Activated CD4-positive, alpha-beta T cell treated with anti-CD3 and anti-CD28 coated beads for 36 hours (primary cell): ENCODE data around the gene SLX1A. TPM values are rescaled to one million over a fixed set of nuclear protein-coding genes. Genes with fewer than 3 reads are reported as not detected.
"Not testable (repeated sequence)": the region's sequence is repeated elsewhere in the genome, so short reads cannot be mapped to it uniquely, and the experiment has no call there.

ENCODE experiments used
- ATAC-seq: fragments of 200-7000 bp; cut with Tn5 transposase; one replicate; pipeline ENCODE4 v1.10.0; 2021; ENCODE audit warnings: mild to moderate bottlenecking, moderate library complexity
- CTCF ChIA-PET: fragments of 350-600 bp; sonication (Branson Sonifier 250); formaldehyde crosslinking; loops from one replicate; lab custom pipeline; 2021; ENCODE audit warnings: antibody characterized with exemption; lab: Charles Lee
- POLR2A ChIA-PET: fragments of 350-600 bp; sonication (Branson Sonifier 250); formaldehyde crosslinking; loops from one replicate; lab custom pipeline; 2021; ENCODE audit warnings: antibody characterized with exemption, inconsistent platforms; lab: Charles Lee
- DNase-seq: peaks from one replicate; pipeline ENCODE4 v3.0.0-alpha.2; 2020
- H3K27ac Mint-ChIP-seq: one replicate; pipeline ENCODE4 v1.8.0; 2021; ENCODE audit warnings: mixed read lengths
- H3K27me3 Mint-ChIP-seq: one replicate; pipeline ENCODE4 v1.8.0; 2021; ENCODE audit warnings: mixed read lengths
- H3K36me3 Mint-ChIP-seq: one replicate; pipeline ENCODE4 v1.8.0; 2021; ENCODE audit warnings: low read depth, mixed read lengths
- H3K4me1 Mint-ChIP-seq: one replicate; pipeline ENCODE4 v1.8.0; 2021; ENCODE audit warnings: mixed read lengths
- H3K4me3 Mint-ChIP-seq: one replicate; pipeline ENCODE4 v1.8.0; 2021; ENCODE audit warnings: mild to moderate bottlenecking, moderate library complexity, mixed read lengths
- H3K9me3 Mint-ChIP-seq: one replicate; pipeline ENCODE4 v1.8.0; 2021; ENCODE audit warnings: low read depth, mixed read lengths
- intact Hi-C, 2 experiments: fragments of 100-400 bp; cut with DNase I in 1 of 2; cut with micrococcal nuclease in 1 of 2; formaldehyde crosslinking; loops; one replicate each; pipeline versions ENCODE4 v1.14.2 to v1.15.1; 2022 to 2024; cut with DNase I, micrococcal nuclease
- total RNA-seq, 2 experiments: library from RNA; stranded (reverse); gene quantifications; one replicate each; pipeline ENCODE4 v1.2.3, GENCODE V29; 2021

Gene SLX1A
- total RNA-seq, 2 experiments from 2014 or later = 24.4 to 99.3 TPM

GRCh38 chr16:30166202-30166902 is 27.3 kb upstream of the SLX1A start:
- DNase-seq (no peak), ATAC-seq (peak; percentile 39)
- Mint-ChIP-seq H3K36me3 (no peaks in the 10 kb centered on the region), H3K27me3 (no peaks in the 10 kb centered on the region), H3K4me3 (no peak overlapping the region), H3K4me1 (peaks cover 19% of the 10 kb centered on the region), H3K27ac (no peak overlapping the region), H3K9me3 (no peaks in the 10 kb centered on the region)
- intact Hi-C loops = no loop called here
- ChIA-PET CTCF (interaction anchor here (0.6 kb wide), 1 partner anchor 267 kb away, joined by 3 read pairs; the partner anchor contains the start of gene SEZ6L2), POLR2A (no interaction called here)

GRCh38 chr16:30168746-30169145 is 24.9 kb upstream of the SLX1A start:
- intact Hi-C loops, ATAC-seq, H3K27ac Mint-ChIP-seq, H3K36me3 Mint-ChIP-seq, H3K9me3 Mint-ChIP-seq, DNase-seq, POLR2A ChIA-PET, H3K27me3 Mint-ChIP-seq, H3K4me3 Mint-ChIP-seq: not testable (repeated sequence)
- CTCF ChIA-PET = interaction anchor here (0.6 kb wide), 1 partner anchor 17 kb away, joined by 3 read pairs; no protein-coding TSS in a partner anchor
- H3K4me1 Mint-ChIP-seq = peaks cover 16% of the 10 kb centered on the region

GRCh38 chr16:30169416-30169815 is 24.3 kb upstream of the SLX1A start:
- H3K27me3 Mint-ChIP-seq, CTCF ChIA-PET, intact Hi-C loops, H3K36me3 Mint-ChIP-seq, DNase-seq, H3K9me3 Mint-ChIP-seq, POLR2A ChIA-PET, ATAC-seq, H3K4me3 Mint-ChIP-seq, H3K27ac Mint-ChIP-seq: not testable (repeated sequence)
- H3K4me1 Mint-ChIP-seq = peaks cover 16% of the 10 kb centered on the region

- H3K4me3 Mint-ChIP-seq, DNase-seq, ATAC-seq, H3K9me3 Mint-ChIP-seq, POLR2A ChIA-PET, CTCF ChIA-PET, H3K27me3 Mint-ChIP-seq, H3K36me3 Mint-ChIP-seq, H3K27ac Mint-ChIP-seq, intact Hi-C loops: not testable (repeated sequence)
- peaks cover 13% of the 10 kb centered on the region for H3K4me1 Mint-ChIP-seq
Measured at GRCh38 chr16:30170145-30170544, 23.5 kb upstream of the SLX1A start.

- Mint-ChIP-seq H3K27ac (no peak overlapping the region), H3K9me3 (no peaks in the 10 kb centered on the region), H3K36me3 (no peaks in the 10 kb centered on the region), H3K4me3 (no peak overlapping the region), H3K4me1 (no peaks in the 10 kb centered on the region), H3K27me3 (no peaks in the 10 kb centered on the region)
- POLR2A ChIA-PET = interaction anchor here (0.7 kb wide), 1 partner anchor 83 kb away, joined by 3 read pairs; no protein-coding TSS in a partner anchor
- intact Hi-C loops = no loop called here
- no peak for DNase-seq
- no peak for ATAC-seq
- CTCF ChIA-PET = no interaction called here
Measured at GRCh38 chr16:30173054-30173453, 20.6 kb upstream of the SLX1A start.

GRCh38 chr16:30176876-30177275 is 16.8 kb upstream of the SLX1A start:
- H3K9me3 Mint-ChIP-seq, DNase-seq, ATAC-seq, POLR2A ChIA-PET, H3K36me3 Mint-ChIP-seq, H3K4me1 Mint-ChIP-seq, intact Hi-C loops, H3K27me3 Mint-ChIP-seq, H3K4me3 Mint-ChIP-seq, H3K27ac Mint-ChIP-seq: not testable (repeated sequence)
- CTCF ChIA-PET = interaction anchor here (0.7 kb wide), 1 partner anchor 40 kb away, joined by 3 read pairs; no protein-coding TSS in a partner anchor

- ChIA-PET CTCF (interaction anchor here (0.5 kb wide), 1 partner anchor 22 kb away, joined by 3 read pairs; no protein-coding TSS in a partner anchor), POLR2A (no interaction called here)
- Mint-ChIP-seq H3K36me3 (peaks cover 3% of the 10 kb centered on the region), H3K27ac (no peak overlapping the region), H3K9me3 (no peaks in the 10 kb centered on the region), H3K4me3 (no peak overlapping the region), H3K27me3 (no peaks in the 10 kb centered on the region), H3K4me1 (peaks cover 8% of the 10 kb centered on the region)
- DNase-seq (no peak), ATAC-seq (no peak)
- intact Hi-C loops = no loop called here
Measured at GRCh38 chr16:30179195-30179594, 14.5 kb upstream of the SLX1A start.

- ATAC-seq (no peak), DNase-seq (no peak)
- Mint-ChIP-seq H3K27ac (no peak overlapping the region), H3K36me3 (peaks cover 11% of the 10 kb centered on the region), H3K27me3 (no peaks in the 10 kb centered on the region), H3K9me3 (no peaks in the 10 kb centered on the region), H3K4me1 (peaks cover 8% of the 10 kb centered on the region), H3K4me3 (no peak overlapping the region)
- intact Hi-C loops = no loop called here
- ChIA-PET POLR2A (no interaction called here), CTCF (interaction anchor here (0.6 to 0.9 kb wide), 3 partner anchors 47 to 602 kb away, joined by 3 read pairs; no protein-coding TSS in a partner anchor)
Measured at GRCh38 chr16:30179931-30180330, 13.7 kb upstream of the SLX1A start.

- peaks cover 19% of the 10 kb centered on the region for H3K36me3 Mint-ChIP-seq
- intact Hi-C loops = no loop called here
- ATAC-seq = no peak
- DNase-seq = no peak
- ChIA-PET POLR2A (no interaction called here), CTCF (interaction anchor here (0.9 kb wide), 1 partner anchor 48 kb away, joined by 3 read pairs; no protein-coding TSS in a partner anchor)
- H3K4me3 Mint-ChIP-seq = no peak overlapping the region
- peak overlapping the region; percentile 42 for H3K27ac Mint-ChIP-seq
- no peaks in the 10 kb centered on the region for H3K27me3 Mint-ChIP-seq
- H3K4me1 Mint-ChIP-seq = peaks cover 8% of the 10 kb centered on the region
- H3K9me3 Mint-ChIP-seq = no peaks in the 10 kb centered on the region
Measured at GRCh38 chr16:30180741-30181140, 12.9 kb upstream of the SLX1A start.

- intact Hi-C loops = loop anchor here in 1 of 2 experiments (1.0 kb wide), 4 partner anchors 60 to 118 kb away; partner anchors contain the start of genes ALDOA, MAPK3 and YPEL3
- ATAC-seq (peak; percentile 53), DNase-seq (peak; percentile 95)
- H3K4me3 Mint-ChIP-seq = peak within 1 kb of the TSS; percentile 91
- H3K27ac Mint-ChIP-seq = peak within 1 kb of the TSS; percentile 99
- peaks cover 23% of the 10 kb centered on the region for H3K4me1 Mint-ChIP-seq
- H3K27me3 Mint-ChIP-seq = no peaks in the 10 kb centered on the region
- no peaks in the 10 kb centered on the region for H3K9me3 Mint-ChIP-seq
- ChIA-PET CTCF (interaction anchor here (2.0 kb wide), 1 partner anchor 91 kb away, joined by 6 read pairs; the partner anchor contains the start of gene TBX6), POLR2A (interaction anchor here (0.6 to 1.4 kb wide), 8 partner anchors 90 to 564 kb away, joined by 3 to 7 read pairs (median 4); partner anchors contain the start of genes ALDOA and TBX6)
- H3K36me3 Mint-ChIP-seq = peaks cover 43% of the 10 kb centered on the region
Measured at GRCh38 chr16:30183233-30184095, 10.2 kb upstream of the SLX1A start, which contains the start of gene CORO1A. Gene CORO1A, plus strand, starts transcription at chr16:30183602. Its CDS starts 1,608 bp downstream, at chr16:30185210.
